GM19043 (cell line): ENCODE data around the gene TCP11L2.

ENCODE experiments used
- ATAC-seq: cut with Tn5 transposase; IDR thresholded peaks from one replicate; pipeline ENCODE4 v1.9.1; 2021; ENCODE audit warnings: low read depth; ENCODE audit not compliant: unreplicated experiment

The TCP11L2 gene

DNA sequence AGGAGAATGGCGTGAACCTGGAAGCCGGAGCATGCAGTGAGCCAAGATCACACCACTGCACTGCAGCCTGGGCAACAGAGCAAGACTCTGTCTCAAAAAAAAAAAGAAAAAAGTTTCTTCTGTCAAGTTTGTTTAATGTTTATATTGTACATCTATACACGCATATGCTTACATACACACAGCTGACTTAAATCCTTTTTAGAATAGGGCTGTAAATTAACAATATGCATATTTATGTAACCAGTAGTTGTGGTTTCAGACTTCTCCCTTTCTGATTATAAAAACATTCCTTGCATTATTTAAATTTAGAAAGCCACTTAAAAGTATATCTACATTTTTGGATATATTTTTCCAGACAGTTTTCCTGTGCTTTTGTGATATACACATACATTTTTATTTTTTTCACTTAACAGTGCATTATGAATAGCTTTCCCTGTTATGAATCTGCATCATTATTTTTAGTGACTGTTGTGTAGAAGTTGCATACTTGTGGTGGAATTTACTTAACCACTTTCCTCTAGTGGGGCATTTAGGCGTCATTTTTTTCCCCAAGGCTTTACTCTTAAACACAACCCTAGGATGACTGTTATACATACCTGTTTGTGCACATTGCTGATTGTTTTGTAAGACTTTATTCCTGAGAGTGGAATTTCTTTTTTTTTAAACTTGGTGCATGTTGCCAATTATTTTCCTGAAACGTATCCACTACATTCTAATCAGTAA lies 84.4 kb downstream of the TCP11L2 start:
- no peak for ATAC-seq

DNA sequence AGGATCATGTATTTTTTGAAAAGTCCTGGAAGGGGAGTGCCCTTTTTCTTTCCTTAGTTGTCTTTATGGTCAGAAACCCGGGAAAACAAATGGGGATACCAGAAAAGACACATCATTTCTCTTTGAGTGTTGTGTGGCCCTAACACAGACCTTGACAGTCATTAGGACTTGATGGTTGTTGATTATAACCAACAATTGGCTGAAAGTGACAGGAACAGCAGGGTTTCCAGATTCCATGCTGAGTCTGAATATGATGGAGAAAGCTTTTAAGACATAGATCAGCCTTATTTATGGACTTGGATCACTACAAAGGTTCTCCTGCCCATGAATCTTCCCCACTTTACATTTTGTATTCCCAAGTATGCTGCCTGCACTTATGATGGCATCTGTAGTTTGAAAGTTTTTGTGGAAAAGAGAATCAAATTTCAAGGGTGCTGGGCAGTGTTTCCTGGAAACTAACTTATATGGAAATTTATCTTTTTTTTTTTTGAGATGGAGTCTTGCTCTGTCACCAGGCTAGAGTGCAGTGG lies 85.4 kb downstream of the TCP11L2 start:
- no peak for ATAC-seq

DNA sequence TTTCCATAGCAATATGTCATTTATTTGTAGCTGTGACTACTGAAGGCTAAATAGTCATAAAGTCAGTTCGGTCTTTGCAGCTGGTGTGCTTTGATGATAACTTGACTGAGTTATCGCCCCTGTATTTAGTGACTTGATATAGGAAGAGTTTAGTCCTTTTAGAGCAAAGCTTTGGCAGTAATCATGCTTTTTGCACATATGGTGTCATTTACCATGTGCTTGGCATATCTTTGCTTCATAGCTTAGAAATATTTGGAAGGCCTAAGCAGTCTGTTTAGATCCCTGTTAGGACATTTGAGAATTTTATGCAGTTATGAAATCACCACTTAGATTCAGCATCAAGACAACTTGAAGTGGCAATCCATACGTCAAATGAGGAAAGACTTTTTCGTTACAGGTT lies 86.6 kb downstream of the TCP11L2 start:
- ATAC-seq = no peak

DNA sequence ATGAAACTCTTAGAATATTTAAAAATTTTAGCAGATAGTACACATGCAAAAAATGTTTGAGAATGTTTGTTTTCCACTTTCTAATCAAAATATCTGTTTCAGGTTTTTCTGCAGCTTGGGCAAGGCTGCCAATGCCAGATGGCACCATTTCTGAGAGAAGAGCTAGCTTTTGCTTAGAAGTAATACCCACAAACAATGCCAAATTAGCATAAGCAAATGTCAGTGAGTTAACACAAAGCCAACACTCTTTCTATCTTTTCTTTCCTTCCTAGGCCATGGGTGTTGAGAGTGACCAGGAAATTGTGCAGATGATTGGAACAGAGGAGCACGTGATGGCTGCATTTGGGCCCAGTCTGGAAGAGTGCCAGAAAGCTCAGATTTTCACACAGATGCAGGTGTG lies 90.2 kb downstream of the TCP11L2 start:
- no peak for ATAC-seq
